Left lobe of liver (tissue), 2 donors: ENCODE data around the gene OR52L1. TPM values are rescaled to one million over a fixed set of nuclear protein-coding genes. Genes with fewer than 3 reads are reported as not detected.
"Not testable (repeated sequence)": the region's sequence is repeated elsewhere in the genome, so short reads cannot be mapped to it uniquely, and the experiment has no call there.

ENCODE experiments used
- ATAC-seq: fragments of 200-7000 bp; cut with Tn5 transposase; one replicate; pipeline ENCODE4 v1.9.1; 2020; ENCODE audit warnings: mild to moderate bottlenecking, moderate library complexity
- DNase-seq: peaks from one replicate; pipeline ENCODE4 v3.0.0-alpha.2; 2020; ENCODE audit warnings: low spot score
- total RNA-seq: library from RNA; stranded (reverse); gene quantifications from one replicate; pipeline ENCODE4 v1.2.1, GENCODE V29; 2021
- donor health status: DM: no; HTN: no; CAD: no; lungs with moderate emphysema.
- donor health status: DM: no; HTN: yes; CAD: no.

Gene OR52L1
- total RNA-seq = not detected

GRCh38 chr11:5986885-5987284 lies at the start of gene OR52L1:
Gene OR52L1 (minus strand): TSS chr11:5986985. CDS start chr11:5986930, 55 bp downstream.
- ATAC-seq = no peak

GRCh38 chr11:6030708-6031405 lies 44.1 kb upstream of the OR52L1 start, which contains the start of gene OR56A1:
Gene OR56A1 (minus strand): TSS chr11:6030758. CDS start chr11:6027692, 3,066 bp downstream.
- ATAC-seq (no peak), DNase-seq (no peak)

More at GRCh38 chr11:5986885-5987284, at the start of gene OR52L1:
- no peak for DNase-seq

GRCh38 chr11:6027501-6027900 lies 40.7 kb upstream of the OR52L1 start:
- DNase-seq (no peak), ATAC-seq (no peak)

GRCh38 chr11:6025056-6025455 lies 38.3 kb upstream of the OR52L1 start:
- DNase-seq (no peak), ATAC-seq (no peak)

- DNase-seq (no peak), ATAC-seq (peak; percentile 90)
Observed at GRCh38 chr11:6022956-6023355, 36.2 kb upstream of the OR52L1 start.

- DNase-seq (no peak), ATAC-seq (no peak)
Observed at GRCh38 chr11:6013042-6013441, 26.3 kb upstream of the OR52L1 start.

- ATAC-seq (no peak), DNase-seq (no peak)
Observed at GRCh38 chr11:6012035-6012668, 25.4 kb upstream of the OR52L1 start.

- no peak for DNase-seq
- no peak for ATAC-seq
Observed at GRCh38 chr11:6006846-6007245, 20.1 kb upstream of the OR52L1 start, which contains the start of gene OR56A4. Gene OR56A4 (minus strand): TSS chr11:6006946. CDS start chr11:6002992, 3,954 bp downstream.

- ATAC-seq (no peak), DNase-seq (no peak)
Observed at GRCh38 chr11:6006395-6006794, 19.6 kb upstream of the OR52L1 start.

- no peak for ATAC-seq
- DNase-seq = no peak
Observed at GRCh38 chr11:6002202-6002699, 15.5 kb upstream of the OR52L1 start.

- ATAC-seq (no peak), DNase-seq (no peak)
Observed at GRCh38 chr11:5994791-5995190, 8.0 kb upstream of the OR52L1 start.

GRCh38 chr11:5992604-5993251 lies 5.9 kb upstream of the OR52L1 start:
- DNase-seq = no peak
- peak; percentile 83 for ATAC-seq

- DNase-seq (no peak), ATAC-seq (no peak)
Observed at GRCh38 chr11:5992150-5992549, 5.4 kb upstream of the OR52L1 start.

GRCh38 chr11:5989203-5989602 lies 2.4 kb upstream of the OR52L1 start:
- DNase-seq = no peak
- no peak for ATAC-seq

- DNase-seq (no peak), ATAC-seq (no peak)
Observed at GRCh38 chr11:5983443-5983842, 3.3 kb downstream of the OR52L1 start.

- ATAC-seq (no peak), DNase-seq (no peak)
Observed at GRCh38 chr11:5973530-5973929, 13.3 kb downstream of the OR52L1 start.

GRCh38 chr11:5968394-5968793 lies 18.4 kb downstream of the OR52L1 start, which contains the start of gene OR56A5:
Gene OR56A5 (minus strand): TSS chr11:5968494. CDS start chr11:5968494, 0 bp downstream.
- DNase-seq (no peak), ATAC-seq (no peak)

GRCh38 chr11:5967708-5968107 lies 19.1 kb downstream of the OR52L1 start:
- ATAC-seq (no peak), DNase-seq (no peak)

GRCh38 chr11:5966958-5967357 lies 19.8 kb downstream of the OR52L1 start:
- no peak for DNase-seq

GRCh38 chr11:5960704-5961320 lies 26.0 kb downstream of the OR52L1 start:
- DNase-seq, ATAC-seq: not testable (repeated sequence)

More at GRCh38 chr11:5966958-5967357, 19.8 kb downstream of the OR52L1 start:
- ATAC-seq = no peak

GRCh38 chr11:5955586-5955985 lies 31.2 kb downstream of the OR52L1 start:
- no peak for ATAC-seq
- DNase-seq = no peak
